ENCODE results near the gene CDK9.

- no peak for TF ChIP-seq CTCF (IDR thresholded peaks at IDR 0.05)
- no peak for TF ChIP-seq ZFX (IDR thresholded peaks at IDR 0.05; ENCODE audit: borderline replicate concordance)
Measured at GRCh38 chr9:127776195-127776923, 9.5 kb upstream of the CDK9 start.
